SJCRH30 (cell line): ENCODE data around the gene GJA1. TPM values are rescaled to one million over a fixed set of nuclear protein-coding genes. Genes with fewer than 3 reads are reported as not detected.

Experiments used
- DNase-seq, 2 experiments: peaks; one replicate each; pipeline ENCODE4 v3.0.0-alpha.2; 2015 to 2020
- H3K27ac ChIP-seq: fragments of 250-450 bp; sonication (Bioruptor Pico); 2 replicates; pipeline ENCODE4 v1.5.1; 2020; ENCODE audit warnings: mild to moderate bottlenecking, moderate library complexity
- H3K27me3 ChIP-seq: fragments of 250-450 bp; sonication (Bioruptor Pico); 2 replicates; pipeline ENCODE4 v1.5.1; 2020; ENCODE audit warnings: mild to moderate bottlenecking, moderate library complexity
- H3K36me3 ChIP-seq: fragments of 250-450 bp; sonication (Bioruptor Pico); 2 replicates; pipeline ENCODE4 v1.5.1; 2020; ENCODE audit warnings: mild to moderate bottlenecking, moderate library complexity
- H3K4me1 ChIP-seq: fragments of 250-450 bp; sonication (Bioruptor Pico); 2 replicates; pipeline ENCODE4 v1.5.1; 2020; ENCODE audit warnings: mild to moderate bottlenecking, moderate library complexity
- H3K4me3 ChIP-seq: fragments of 250-450 bp; sonication (Bioruptor Pico); 2 replicates; pipeline ENCODE4 v1.5.1; 2020; ENCODE audit warnings: mild to moderate bottlenecking, moderate library complexity
- H3K9me3 ChIP-seq: fragments of 250-450 bp; sonication (Bioruptor Pico); replicated peaks from 2 replicates; pipeline ENCODE4 v1.5.1; 2020; ENCODE audit warnings: mild to moderate bottlenecking, moderate library complexity
- total RNA-seq: library from RNA; depleted of rRNA; stranded (reverse); fragments of >200 nt; shearing (Covaris generic); gene quantifications from 2 replicates; pipeline ENCODE4 v1.2.3, GENCODE V29; 2014; rRNA removed

Gene GJA1
- total RNA-seq, 1 experiment from 2014 or later = 4.5 TPM

DNA sequence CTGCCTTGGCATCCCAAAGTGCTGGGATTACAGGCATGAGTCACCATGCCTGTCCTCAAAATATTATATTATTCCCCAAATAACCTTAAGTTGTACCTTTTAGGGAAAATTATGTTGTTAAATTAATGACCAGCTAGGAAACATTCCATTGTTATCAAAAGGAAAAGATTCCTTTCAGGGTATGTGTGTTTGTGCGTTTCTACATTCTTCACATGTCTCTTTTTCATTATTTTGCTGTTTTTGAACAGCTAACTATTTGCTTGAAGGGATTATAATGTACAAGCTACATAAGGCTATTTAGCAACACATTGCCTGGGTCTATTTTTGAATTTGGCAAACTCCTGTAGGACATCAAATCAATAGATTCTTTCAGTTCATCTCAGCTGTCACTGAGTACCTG is 57.1 kb downstream of the GJA1 start:
- no peak for DNase-seq
- Histone ChIP-seq H3K4me1 (no peaks in the 10 kb centered on the region), H3K27me3 (no peaks in the 10 kb centered on the region), H3K4me3 (no peak overlapping the region), H3K27ac (no peak overlapping the region), H3K9me3 (no peaks in the 10 kb centered on the region), H3K36me3 (no peaks in the 10 kb centered on the region)

DNA sequence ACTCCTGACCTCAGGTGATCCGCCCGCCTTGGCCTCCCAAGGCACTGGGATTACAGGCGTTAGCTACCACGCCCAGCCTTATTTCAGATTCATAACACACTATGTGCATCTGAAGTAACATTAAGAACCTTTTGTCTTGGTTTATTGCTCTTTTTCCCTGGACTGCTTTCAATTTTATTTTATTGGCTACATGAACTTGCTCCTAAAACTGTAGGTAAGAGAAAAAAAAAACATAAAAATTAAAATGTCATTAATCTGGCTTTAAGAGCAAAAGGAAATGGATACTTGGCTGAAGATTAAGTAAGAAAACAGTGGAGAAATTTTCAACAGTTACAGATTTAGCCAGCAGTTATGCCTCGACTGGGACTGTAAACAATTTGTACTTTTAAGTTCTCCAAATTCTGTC is 62.5 kb downstream of the GJA1 start:
- H3K27ac ChIP-seq = no peak overlapping the region
- H3K4me1 ChIP-seq = no peaks in the 10 kb centered on the region
- no peaks in the 10 kb centered on the region for H3K9me3 ChIP-seq
- no peaks in the 10 kb centered on the region for H3K36me3 ChIP-seq
- no peak for DNase-seq
- H3K4me3 ChIP-seq = no peak overlapping the region
- H3K27me3 ChIP-seq = no peaks in the 10 kb centered on the region

DNA sequence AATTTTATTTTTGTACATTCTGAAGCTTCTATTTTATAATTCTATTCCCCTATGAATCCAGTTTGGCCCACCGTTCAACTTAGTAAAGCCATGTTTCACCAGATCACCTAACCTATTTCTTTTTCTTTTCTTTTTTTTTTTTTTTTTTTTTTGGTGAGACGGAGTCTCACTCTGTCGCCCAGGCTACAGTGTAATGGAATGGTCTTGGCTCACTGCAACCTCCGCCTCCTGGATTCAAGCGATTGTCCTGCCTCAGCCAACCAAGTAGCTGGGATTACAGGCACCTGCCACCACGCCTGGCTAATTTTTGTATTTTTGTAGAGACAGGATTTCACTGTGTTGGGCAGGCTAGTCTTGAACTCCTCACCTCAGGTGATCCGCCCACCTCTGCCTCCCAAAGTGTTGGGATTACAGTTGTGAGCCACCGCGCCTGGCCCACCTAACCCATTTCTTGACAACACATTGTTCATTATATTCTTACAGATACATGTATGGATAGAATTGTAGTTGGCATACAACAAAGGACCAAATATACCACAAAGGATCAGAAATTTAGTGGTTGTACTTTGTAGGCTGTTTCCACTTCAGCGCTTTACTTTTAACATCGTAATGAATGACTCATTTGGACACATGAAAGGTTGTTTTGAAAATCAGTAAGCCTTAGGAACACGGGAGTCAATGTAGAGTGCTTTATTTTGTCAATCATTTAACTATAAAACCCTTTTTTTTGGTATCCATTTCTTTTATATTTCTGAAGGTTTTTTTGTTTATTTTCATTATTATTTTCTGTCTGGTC is 63.2 kb downstream of the GJA1 start:
- Histone ChIP-seq H3K27me3 (no peaks in the 10 kb centered on the region), H3K9me3 (no peaks in the 10 kb centered on the region), H3K4me1 (no peaks in the 10 kb centered on the region), H3K36me3 (no peaks in the 10 kb centered on the region), H3K4me3 (no peak overlapping the region), H3K27ac (no peak overlapping the region)
- no peak for DNase-seq

Other genes starting within 250 kb of the GJA1 start
- gene TBC1D32, start 101.2 kb upstream of the GJA1 start, total RNA-seq = 9.4 and 10.4 TPM in 2 replicates